ENCODE results near the gene ACOXL.

- TF ChIP-seq POLR2A (IDR thresholded peaks at IDR 0.05; ENCODE audit: low read depth, low read length) (no peak), POLR2AphosphoS5 (IDR thresholded peaks at IDR 0.05; ENCODE audit: low read depth, low read length) (no peak)
Measured at GRCh38 chr2:110793034-110793433, 60.7 kb downstream of the ACOXL start.
